TTC549 (cell line): ENCODE measurements around the gene CLASP2.
"Not testable (repeated sequence)": the region's sequence is repeated elsewhere in the genome, so short reads cannot be mapped to it uniquely, and the experiment has no call there.

ENCODE experiments used
- FAIRE-seq: peaks from 2 replicates; lab custom pipeline; 2012; peaks lifted over from hg19 to GRCh38; lab: Jason Lieb, UNC

Gene CLASP2

DNA sequence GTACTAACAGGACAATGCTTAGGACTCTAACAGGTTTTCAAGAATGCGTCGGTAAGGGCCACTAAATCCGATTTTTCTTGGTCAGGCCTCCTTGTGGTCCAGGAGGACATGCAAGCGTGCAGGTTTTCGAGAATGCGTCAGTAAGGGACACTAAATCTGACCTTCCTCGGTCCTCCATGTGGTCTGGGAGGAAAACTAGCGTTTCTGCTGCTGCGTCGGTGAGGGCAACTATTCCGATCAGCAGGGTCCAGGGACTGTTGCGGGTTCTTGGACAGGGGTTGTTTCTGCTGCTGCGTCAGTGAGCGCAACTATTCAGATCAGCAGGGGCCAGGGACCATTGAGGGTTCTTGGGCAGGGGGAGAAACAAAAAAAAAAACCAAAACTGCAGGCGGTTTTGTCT lies 270.1 kb downstream of the CLASP2 start:
- FAIRE-seq = no peak

DNA sequence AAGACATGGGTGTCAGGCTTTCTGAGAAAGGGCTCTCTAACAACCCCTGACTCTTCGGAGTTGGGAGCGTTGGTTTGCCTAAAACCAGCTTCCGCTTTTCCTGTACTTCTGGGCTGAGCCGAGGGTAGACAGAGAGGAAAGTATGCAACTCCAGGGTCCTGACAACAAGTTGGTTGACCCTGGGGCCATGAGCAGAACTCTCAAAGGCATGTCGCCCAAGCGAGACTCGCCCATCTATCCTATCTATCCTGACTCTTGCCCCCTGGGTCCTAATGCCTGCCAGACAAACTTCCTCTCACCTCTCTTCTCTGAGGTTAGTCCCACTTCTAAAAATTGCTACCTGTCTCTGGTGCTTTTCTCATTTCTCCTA lies 270.8 kb downstream of the CLASP2 start:
- not testable (repeated sequence) for FAIRE-seq
